HG02759 (cell line): Measurements from ENCODE around the gene NEDD1.

Source experiments
- ATAC-seq: cut with Tn5 transposase; IDR thresholded peaks from one replicate; pipeline ENCODE4 v1.9.1; 2021; ENCODE audit warnings: mild to moderate bottlenecking, moderate library complexity; ENCODE audit not compliant: unreplicated experiment

NEDD1 gene

GRCh38 chr12:96901175-96901574, 5.9 kb upstream of the NEDD1 start:
- ATAC-seq: no peak

GRCh38 chr12:96902076-96902475, 5.0 kb upstream of the NEDD1 start:
- ATAC-seq: no peak

DNA sequence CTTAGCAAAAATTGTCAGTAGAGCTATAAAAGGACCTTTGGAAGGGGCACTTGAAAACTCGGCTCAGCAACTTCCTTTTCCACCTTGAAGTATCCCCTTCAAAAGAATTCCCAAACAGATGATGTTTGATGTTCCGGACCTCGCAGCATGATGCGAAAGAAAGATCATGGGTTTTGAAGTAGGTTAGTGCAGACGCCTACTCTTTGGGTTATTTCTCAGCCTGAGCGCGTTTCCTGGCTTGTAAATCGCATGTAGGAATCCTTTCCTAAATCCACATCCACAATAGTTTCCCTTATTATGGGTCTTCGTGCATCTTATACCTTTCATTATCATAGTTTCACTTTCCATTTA, 584 bp upstream of the NEDD1 start:
- no peak for ATAC-seq

- ATAC-seq: peak; percentile 25
Measured at GRCh38 chr12:96907671-96908422, 790 bp downstream of the NEDD1 start.

GRCh38 chr12:96908423-96908675, 1.3 kb downstream of the NEDD1 start:
- no peak for ATAC-seq

DNA sequence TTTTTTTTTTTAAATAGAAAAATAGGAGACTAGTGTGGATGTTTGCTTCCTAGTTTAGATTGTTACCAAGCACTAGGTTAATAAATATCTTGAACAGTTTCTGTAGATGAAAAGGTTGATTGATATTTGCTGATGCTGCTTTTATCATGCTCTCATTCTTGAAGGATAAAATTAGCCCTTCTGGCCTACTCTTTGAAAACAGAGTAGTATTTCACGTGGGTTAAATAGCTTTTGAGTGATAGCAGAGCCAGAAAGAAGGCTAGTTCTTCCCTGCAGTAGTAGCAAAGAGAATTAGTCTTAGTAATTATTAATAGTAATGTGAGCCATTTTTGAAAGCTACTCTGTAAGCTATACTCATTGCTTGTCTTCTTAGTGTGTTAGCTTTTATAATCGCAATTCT, 5.2 kb downstream of the NEDD1 start:
- no peak for ATAC-seq

GRCh38 chr12:96912943-96913342, 5.9 kb downstream of the NEDD1 start:
- ATAC-seq: no peak

DNA sequence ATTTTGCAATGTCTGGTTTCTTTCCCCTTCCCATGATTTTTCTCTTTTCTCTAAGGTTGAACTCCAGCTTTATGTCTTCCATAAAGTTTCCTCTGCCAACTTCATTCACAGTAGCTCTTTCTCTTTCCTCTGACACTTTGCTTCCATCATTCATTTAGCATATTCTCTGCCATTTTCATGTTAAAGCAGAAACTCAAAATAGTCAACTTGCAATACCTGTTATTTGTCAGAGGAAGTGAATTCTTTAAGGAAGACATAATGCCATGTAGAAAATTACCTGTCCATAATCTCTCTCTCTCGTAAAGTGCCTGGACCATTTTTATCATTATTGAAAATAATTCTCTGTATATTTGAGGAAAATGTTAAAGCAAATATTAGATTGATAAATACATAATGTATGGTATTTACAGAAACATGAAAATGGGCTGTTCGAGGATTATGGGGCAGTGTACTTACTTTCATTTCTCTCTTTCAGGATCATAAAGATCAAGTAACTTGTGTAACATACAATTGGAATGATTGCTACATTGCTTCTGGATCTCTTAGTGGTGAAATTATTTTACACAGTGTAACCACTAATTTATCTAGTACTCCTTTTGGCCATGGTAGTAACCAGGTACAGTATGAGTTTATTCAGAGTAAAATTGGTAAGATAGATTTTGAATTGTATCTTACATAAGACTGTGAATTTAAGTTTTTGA, 12.6 kb downstream of the NEDD1 start:
- ATAC-seq: no peak

DNA sequence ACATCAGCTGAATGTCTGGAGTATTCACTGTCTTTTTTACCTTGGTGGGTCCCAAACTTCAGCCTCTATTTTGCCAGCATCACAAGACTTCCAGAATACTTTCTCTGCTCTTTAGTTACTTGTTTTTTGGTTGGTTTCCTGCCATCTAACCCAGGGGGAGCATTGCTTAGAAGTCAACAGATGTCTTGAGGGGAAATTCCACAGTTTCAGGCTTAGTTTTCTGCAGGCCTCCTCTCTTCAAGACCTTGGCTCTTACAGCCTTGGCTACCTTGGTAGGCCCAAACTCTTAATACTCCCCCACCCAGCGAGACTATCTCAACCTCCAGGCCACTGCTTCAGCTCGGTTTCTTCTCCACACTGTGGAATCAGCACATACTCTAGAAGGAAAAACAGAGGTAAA, 41.7 kb downstream of the NEDD1 start:
- ATAC-seq: peak; percentile 88

GRCh38 chr12:96979532-96979931, 72.5 kb downstream of the NEDD1 start:
- ATAC-seq: no peak

DNA sequence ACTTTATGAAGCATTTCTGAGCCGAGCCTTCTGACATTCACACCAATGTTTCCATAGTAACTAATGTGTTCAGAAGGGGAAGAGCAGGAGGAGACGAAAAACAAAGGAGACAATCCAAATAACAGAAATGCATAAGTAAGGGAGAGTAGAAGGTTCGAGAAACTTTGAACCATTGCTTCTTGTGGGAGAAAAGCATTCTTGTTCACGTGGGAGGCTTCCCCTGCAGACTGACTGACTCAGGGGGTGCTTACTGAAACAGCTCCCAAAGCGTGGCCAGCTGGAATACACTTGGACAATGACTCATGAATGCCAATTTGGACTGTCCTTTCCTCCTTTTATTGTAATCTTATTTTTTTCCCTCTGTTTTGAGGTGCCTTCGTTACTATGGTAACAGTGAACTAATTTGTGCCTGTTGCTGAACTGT, 73.9 kb downstream of the NEDD1 start:
- ATAC-seq: no peak

- ATAC-seq: no peak
Measured at GRCh38 chr12:96981911-96982310, 74.9 kb downstream of the NEDD1 start.

DNA sequence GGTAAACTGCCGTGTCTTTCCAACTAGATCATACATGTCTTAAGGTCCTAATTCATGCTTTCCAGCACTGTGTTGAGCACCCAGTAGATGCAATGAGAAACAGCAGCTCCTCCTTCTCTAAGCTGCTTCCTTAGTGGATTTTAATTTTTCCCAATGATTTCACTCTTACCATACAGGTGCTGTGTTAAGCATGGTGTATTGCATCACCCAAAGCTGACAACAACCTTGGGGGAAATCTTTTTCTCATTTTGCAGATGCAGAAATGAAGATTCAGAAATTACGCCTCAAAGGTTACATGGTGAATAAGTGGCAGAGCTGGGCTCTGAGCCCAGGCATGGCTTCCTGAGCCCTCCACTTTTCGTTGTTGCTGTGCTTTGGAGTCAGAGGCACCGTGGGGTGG, 75.6 kb downstream of the NEDD1 start:
- no peak for ATAC-seq

GRCh38 chr12:96985515-96986362, 78.7 kb downstream of the NEDD1 start:
- ATAC-seq: peak; percentile 94

GRCh38 chr12:96986883-96987523, 79.9 kb downstream of the NEDD1 start:
- ATAC-seq: no peak

DNA sequence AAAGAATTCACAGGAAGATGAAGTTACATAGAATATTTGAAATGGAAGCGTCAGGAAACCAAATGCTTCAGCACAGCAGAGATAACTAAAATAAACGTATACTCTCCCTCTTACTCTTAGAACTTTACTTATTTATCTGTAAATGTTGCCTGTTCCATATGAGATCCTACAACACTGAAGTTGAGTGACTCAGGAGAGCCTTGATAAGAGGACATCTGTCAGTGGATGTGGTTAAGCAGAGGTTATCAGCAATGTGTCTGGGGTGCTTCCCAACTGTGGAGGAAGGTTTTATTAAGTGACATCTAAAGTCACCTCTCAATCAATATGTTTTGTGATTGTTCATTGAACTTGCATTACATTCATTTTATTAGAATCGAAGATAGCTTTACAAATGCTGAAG, 81.9 kb downstream of the NEDD1 start:
- no peak for ATAC-seq

DNA sequence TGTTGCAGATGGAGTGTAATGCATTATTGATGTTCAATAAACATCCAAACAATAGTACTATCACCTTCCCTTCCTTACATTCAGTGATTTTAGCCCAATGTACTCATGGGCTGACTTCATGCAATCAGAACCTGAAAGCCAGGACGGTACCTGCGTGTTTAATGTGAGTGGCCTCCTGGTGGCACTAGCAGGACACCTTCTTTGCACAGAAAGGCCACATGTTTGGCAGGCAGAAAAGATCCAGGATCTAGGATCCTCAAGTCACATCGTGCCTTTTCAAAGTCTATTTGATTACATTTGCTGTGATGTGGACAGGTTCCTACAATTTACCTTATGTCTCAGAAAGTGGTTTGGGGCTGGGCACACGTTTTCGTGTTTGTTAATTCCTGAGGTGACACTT, 82.9 kb downstream of the NEDD1 start:
- ATAC-seq: no peak

GRCh38 chr12:96994900-96995299, 87.8 kb downstream of the NEDD1 start:
- ATAC-seq: no peak

DNA sequence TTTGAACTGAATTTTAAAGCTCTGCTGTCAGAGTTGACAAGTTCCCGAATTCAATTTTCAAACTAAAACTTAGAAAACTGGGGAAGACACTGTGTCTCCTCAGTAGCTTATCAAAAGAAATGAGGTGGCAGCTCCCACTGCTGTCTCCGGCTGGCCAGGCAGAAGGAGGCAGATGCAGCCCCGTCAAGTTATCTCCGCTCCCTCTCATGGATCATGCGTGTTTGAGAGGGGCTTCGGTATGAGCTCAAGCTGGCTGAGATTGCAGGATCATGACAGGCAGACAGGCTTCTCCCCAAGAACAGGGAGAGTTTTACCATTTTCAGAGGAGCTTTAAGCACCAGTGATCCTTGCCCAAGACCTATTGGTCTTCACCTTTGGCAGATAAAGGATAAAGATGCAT, 88.8 kb downstream of the NEDD1 start:
- no peak for ATAC-seq

GRCh38 chr12:96997797-96998484, 90.9 kb downstream of the NEDD1 start:
- ATAC-seq: no peak

- ATAC-seq: no peak
Measured at GRCh38 chr12:97003276-97003675, 96.2 kb downstream of the NEDD1 start.
